ENCODE results near the gene NPAS1.

Gene NPAS1

GRCh38 chr19:47027586-47028088 is 8.0 kb downstream of the NPAS1 start:
- TF ChIP-seq CTCF (IDR thresholded peaks at IDR 0.05; ENCODE audit: borderline replicate concordance, insufficient read depth, low read depth, low read length), result no peak
- no peak overlapping the region for H3K4me3 ChIP-seq (ENCODE audit: low read depth, low read length)

- TF ChIP-seq CTCF (IDR thresholded peaks at IDR 0.05; ENCODE audit: borderline replicate concordance, insufficient read depth, low read depth, low read length), result no peak
- H3K4me3 ChIP-seq (ENCODE audit: low read depth, low read length), result no peak overlapping the region
Observed at GRCh38 chr19:47028195-47028601, 8.6 kb downstream of the NPAS1 start.

GRCh38 chr19:47032171-47032811 is 12.7 kb downstream of the NPAS1 start:
- no peak overlapping the region for H3K4me3 ChIP-seq (ENCODE audit: low read depth, low read length)
- TF ChIP-seq CTCF (IDR thresholded peaks at IDR 0.05; ENCODE audit: borderline replicate concordance, insufficient read depth, low read depth, low read length), result peak; percentile 94

GRCh38 chr19:47035127-47036096 is 15.8 kb downstream of the NPAS1 start:
- H3K4me3 ChIP-seq (ENCODE audit: low read depth, low read length), result peak overlapping the region; percentile 36
- peak; percentile 95 for TF ChIP-seq CTCF (IDR thresholded peaks at IDR 0.05; ENCODE audit: borderline replicate concordance, insufficient read depth, low read depth, low read length)

- H3K4me3 ChIP-seq (ENCODE audit: low read depth, low read length), result peak overlapping the region; percentile 7
- no peak for TF ChIP-seq CTCF (IDR thresholded peaks at IDR 0.05; ENCODE audit: borderline replicate concordance, insufficient read depth, low read depth, low read length)
Observed at GRCh38 chr19:47036097-47036651, 16.5 kb downstream of the NPAS1 start.

- no peak for TF ChIP-seq CTCF (IDR thresholded peaks at IDR 0.05; ENCODE audit: borderline replicate concordance, insufficient read depth, low read depth, low read length)
- no peak overlapping the region for H3K4me3 ChIP-seq (ENCODE audit: low read depth, low read length)
Observed at GRCh38 chr19:47037766-47038165, 18.1 kb downstream of the NPAS1 start.

Data from GM12875 (cell line).